GM12864 (cell line): ENCODE measurements around the gene HRAS.

Source experiments
- DNase-seq: peaks from one replicate; pipeline ENCODE4 v3.0.0-alpha.2; 2011; ENCODE audit warnings: low read depth
- H3K4me3 ChIP-seq: 2 replicates; pipeline ENCODE4 v1.5.1; 2011; ENCODE audit warnings: mild to moderate bottlenecking, low read depth, low read length, control low read depth
- CTCF ChIP-seq: IDR thresholded peaks from 2 replicates; pipeline ENCODE4 v1.5.1; 2011; ENCODE audit warnings: low read depth, mild to moderate bottlenecking, moderate library complexity, low read length, control low read depth, inconsistent platforms; ENCODE audit errors: missing control alignments

HRAS gene

GRCh38 chr11:555780-556661 lies 20.6 kb upstream of the HRAS start:
- no peak for TF ChIP-seq CTCF
- no peak for DNase-seq
- H3K4me3 ChIP-seq = no peak overlapping the region

GRCh38 chr11:555227-555779 lies 19.9 kb upstream of the HRAS start:
- H3K4me3 ChIP-seq = peak overlapping the region; percentile 9; the same call in 1 of the 2 replicates
- no peak for DNase-seq
- TF ChIP-seq CTCF = no peak

- H3K4me3 ChIP-seq = peak overlapping the region; percentile 46
- peak; percentile 49 for DNase-seq
- peak; percentile 71 for TF ChIP-seq CTCF
Observed at GRCh38 chr11:554428-555226, 19.3 kb upstream of the HRAS start.

GRCh38 chr11:553988-554340 lies 18.6 kb upstream of the HRAS start:
- no peak for TF ChIP-seq CTCF
- H3K4me3 ChIP-seq = no peak overlapping the region

GRCh38 chr11:553083-553987 lies 18.0 kb upstream of the HRAS start:
- H3K4me3 ChIP-seq = no peak overlapping the region

More at GRCh38 chr11:553988-554340, 18.6 kb upstream of the HRAS start:
- no peak for DNase-seq

More at GRCh38 chr11:553083-553987, 18.0 kb upstream of the HRAS start:
- TF ChIP-seq CTCF = no peak
- DNase-seq = no peak
